ENCODE measurements around the gene SIPA1L3.

DNA sequence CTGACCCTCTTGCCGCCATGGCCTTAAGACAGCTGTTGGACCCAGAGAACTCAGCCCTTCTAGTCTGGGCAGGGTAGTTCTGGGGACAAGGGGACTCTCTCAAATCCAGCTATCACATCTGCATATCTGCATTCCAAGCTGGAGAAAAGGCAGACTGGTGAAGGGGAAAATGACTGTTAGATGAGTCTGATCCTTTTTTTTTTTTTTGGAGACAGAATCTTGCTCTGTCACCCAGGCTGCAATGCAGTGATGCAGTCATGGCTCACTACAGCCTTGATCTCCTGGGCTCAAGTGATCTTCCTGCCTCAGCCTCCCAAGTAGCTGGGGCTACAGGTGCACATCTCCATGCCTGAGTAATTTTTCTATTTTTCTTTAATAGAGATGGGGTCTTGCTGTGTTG, 114.3 kb downstream of the SIPA1L3 start:
- no peak for TF ChIP-seq CTCF (IDR thresholded peaks at IDR 0.05)
- TF ChIP-seq POLR2A (IDR thresholded peaks at IDR 0.05): no peak
- no peak for TF ChIP-seq POLR2AphosphoS5 (IDR thresholded peaks at IDR 0.05)

All from breast epithelium (tissue), 3 donors.